ENCODE results near the gene CREB3L2. TPM values are rescaled to one million over a fixed set of nuclear protein-coding genes. Genes with fewer than 3 reads are reported as not detected.

CREB3L2 gene
- total RNA-seq, 1 donor from 2014 or later: 12.5 TPM

- Histone ChIP-seq H3K27me3 (ENCODE audit: control insufficient read depth in 3 of 3, insufficient read depth in 3 of 3, low read length in 3 of 3) (no peaks in the 10 kb centered on the region), H3K4me1 (ENCODE audit: control insufficient read depth in 3 of 3, insufficient read depth in 3 of 3, low read length in 3 of 3) (peaks cover 14 to 28% (median 26%) of the 10 kb centered on the region in 3 donors), H3K27ac (ENCODE audit: low read depth, low read length) (no peak overlapping the region), H3K9ac (ENCODE audit: low read depth in 1 of 3, low read length in 3 of 3) (no peak overlapping the region), H3K36me3 (ENCODE audit: control insufficient read depth in 3 of 3, insufficient read depth in 3 of 3, low read length in 3 of 3) (peaks cover 18 to 33% (median 18%) of the 10 kb centered on the region in 3 donors), H3K9me3 (ENCODE audit: control insufficient read depth in 3 of 3, low read length in 3 of 3) (peaks cover 0 to 3% (median 0%) of the 10 kb centered on the region in 3 donors), H3K4me3 (ENCODE audit: low read length in 3 of 3) (no peak overlapping the region)
Measured at GRCh38 chr7:137885678-137886077, 116.2 kb downstream of the CREB3L2 start.

- H3K9me3 ChIP-seq (ENCODE audit: control insufficient read depth in 3 of 3, low read length in 3 of 3): peaks cover 0 to 3% (median 0%) of the 10 kb centered on the region in 3 donors
- H3K4me1 ChIP-seq (ENCODE audit: control insufficient read depth in 3 of 3, insufficient read depth in 3 of 3, low read length in 3 of 3): peaks cover 24 to 35% (median 33%) of the 10 kb centered on the region in 3 donors
- H3K27me3 ChIP-seq (ENCODE audit: control insufficient read depth in 3 of 3, insufficient read depth in 3 of 3, low read length in 3 of 3): no peaks in the 10 kb centered on the region
- H3K27ac ChIP-seq (ENCODE audit: low read depth, low read length): peak overlapping the region; percentile 69
- H3K36me3 ChIP-seq (ENCODE audit: control insufficient read depth in 3 of 3, insufficient read depth in 3 of 3, low read length in 3 of 3): peaks cover 18 to 43% (median 24%) of the 10 kb centered on the region in 3 donors
- no peak overlapping the region for H3K9ac ChIP-seq (ENCODE audit: low read depth in 1 of 3, low read length in 3 of 3)
- no peak overlapping the region for H3K4me3 ChIP-seq (ENCODE audit: low read length in 3 of 3)
Measured at GRCh38 chr7:137882806-137883205, 119.1 kb downstream of the CREB3L2 start.

DNA sequence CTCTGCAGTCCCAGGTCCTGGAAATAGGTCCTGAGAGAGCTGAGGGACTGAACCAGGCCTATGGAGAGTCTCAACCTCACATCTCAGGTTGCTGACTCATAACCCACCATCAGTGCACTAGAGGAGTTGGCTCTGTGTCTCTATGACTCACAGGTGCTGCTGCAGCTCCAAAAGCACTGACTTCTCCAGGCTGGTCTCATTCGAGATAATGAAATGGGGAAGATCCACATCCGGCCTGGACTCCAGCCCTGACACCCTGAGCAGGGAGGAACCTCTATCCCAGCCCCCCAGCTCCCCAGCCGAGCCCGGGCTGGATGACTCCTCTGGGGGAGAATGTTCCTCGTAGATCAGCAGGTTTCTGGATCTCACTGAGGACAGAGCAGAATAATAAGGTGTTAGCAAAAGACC lies 119.6 kb downstream of the CREB3L2 start:
- Histone ChIP-seq H3K36me3 (ENCODE audit: control insufficient read depth in 3 of 3, insufficient read depth in 3 of 3, low read length in 3 of 3) (peaks cover 18 to 43% (median 24%) of the 10 kb centered on the region in 3 donors), H3K4me1 (ENCODE audit: control insufficient read depth in 3 of 3, insufficient read depth in 3 of 3, low read length in 3 of 3) (peaks cover 29 to 40% (median 37%) of the 10 kb centered on the region in 3 donors), H3K27ac (ENCODE audit: low read depth, low read length) (peak overlapping the region; percentile 69), H3K9me3 (ENCODE audit: control insufficient read depth in 3 of 3, low read length in 3 of 3) (peaks cover 0 to 3% (median 0%) of the 10 kb centered on the region in 3 donors), H3K4me3 (ENCODE audit: low read length in 3 of 3) (no peak overlapping the region), H3K27me3 (ENCODE audit: control insufficient read depth in 3 of 3, insufficient read depth in 3 of 3, low read length in 3 of 3) (no peaks in the 10 kb centered on the region), H3K9ac (ENCODE audit: low read depth in 1 of 3, low read length in 3 of 3) (no peak overlapping the region)

GRCh38 chr7:137881607-137882260 lies 120.2 kb downstream of the CREB3L2 start:
- Histone ChIP-seq H3K36me3 (ENCODE audit: control insufficient read depth in 3 of 3, insufficient read depth in 3 of 3, low read length in 3 of 3) (peaks cover 18 to 43% (median 24%) of the 10 kb centered on the region in 3 donors), H3K4me1 (ENCODE audit: control insufficient read depth in 3 of 3, insufficient read depth in 3 of 3, low read length in 3 of 3) (peaks cover 32 to 41% (median 38%) of the 10 kb centered on the region in 3 donors), H3K9me3 (ENCODE audit: control insufficient read depth in 3 of 3, low read length in 3 of 3) (peaks cover 0 to 3% (median 0%) of the 10 kb centered on the region in 3 donors), H3K27me3 (ENCODE audit: control insufficient read depth in 3 of 3, insufficient read depth in 3 of 3, low read length in 3 of 3) (no peaks in the 10 kb centered on the region), H3K4me3 (ENCODE audit: low read length in 3 of 3) (no peak overlapping the region), H3K9ac (ENCODE audit: low read depth in 1 of 3, low read length in 3 of 3) (no peak overlapping the region), H3K27ac (ENCODE audit: low read depth, low read length) (peak overlapping the region; percentile 69)

GRCh38 chr7:137880432-137880831 lies 121.5 kb downstream of the CREB3L2 start:
- H3K4me3 ChIP-seq (ENCODE audit: low read length in 3 of 3): no peak overlapping the region
- H3K36me3 ChIP-seq (ENCODE audit: control insufficient read depth in 3 of 3, insufficient read depth in 3 of 3, low read length in 3 of 3): peaks cover 18 to 43% (median 30%) of the 10 kb centered on the region in 3 donors
- H3K27me3 ChIP-seq (ENCODE audit: control insufficient read depth in 3 of 3, insufficient read depth in 3 of 3, low read length in 3 of 3): no peaks in the 10 kb centered on the region
- no peak overlapping the region for H3K9ac ChIP-seq (ENCODE audit: low read depth in 1 of 3, low read length in 3 of 3)
- peaks cover 37 to 43% (median 41%) of the 10 kb centered on the region in 3 donors for H3K4me1 ChIP-seq (ENCODE audit: control insufficient read depth in 3 of 3, insufficient read depth in 3 of 3, low read length in 3 of 3)
- peaks cover 0 to 3% (median 0%) of the 10 kb centered on the region in 3 donors for H3K9me3 ChIP-seq (ENCODE audit: control insufficient read depth in 3 of 3, low read length in 3 of 3)
- H3K27ac ChIP-seq (ENCODE audit: low read depth, low read length): peak overlapping the region; percentile 75

GRCh38 chr7:137879357-137880158 lies 122.3 kb downstream of the CREB3L2 start:
- H3K27ac ChIP-seq (ENCODE audit: low read depth, low read length): peak overlapping the region; percentile 75
- no peaks in the 10 kb centered on the region for H3K27me3 ChIP-seq (ENCODE audit: control insufficient read depth in 3 of 3, insufficient read depth in 3 of 3, low read length in 3 of 3)
- H3K9me3 ChIP-seq (ENCODE audit: control insufficient read depth in 3 of 3, low read length in 3 of 3): peaks cover 0 to 3% (median 0%) of the 10 kb centered on the region in 3 donors
- peaks cover 45 to 49% (median 47%) of the 10 kb centered on the region in 3 donors for H3K4me1 ChIP-seq (ENCODE audit: control insufficient read depth in 3 of 3, insufficient read depth in 3 of 3, low read length in 3 of 3)
- H3K4me3 ChIP-seq (ENCODE audit: low read length in 3 of 3): no peak overlapping the region
- peak overlapping the region in 1 of 3 donors; percentile 11 for H3K9ac ChIP-seq (ENCODE audit: low read depth in 1 of 3, low read length in 3 of 3)
- H3K36me3 ChIP-seq (ENCODE audit: control insufficient read depth in 3 of 3, insufficient read depth in 3 of 3, low read length in 3 of 3): peaks cover 11 to 35% (median 26%) of the 10 kb centered on the region in 3 donors

DNA sequence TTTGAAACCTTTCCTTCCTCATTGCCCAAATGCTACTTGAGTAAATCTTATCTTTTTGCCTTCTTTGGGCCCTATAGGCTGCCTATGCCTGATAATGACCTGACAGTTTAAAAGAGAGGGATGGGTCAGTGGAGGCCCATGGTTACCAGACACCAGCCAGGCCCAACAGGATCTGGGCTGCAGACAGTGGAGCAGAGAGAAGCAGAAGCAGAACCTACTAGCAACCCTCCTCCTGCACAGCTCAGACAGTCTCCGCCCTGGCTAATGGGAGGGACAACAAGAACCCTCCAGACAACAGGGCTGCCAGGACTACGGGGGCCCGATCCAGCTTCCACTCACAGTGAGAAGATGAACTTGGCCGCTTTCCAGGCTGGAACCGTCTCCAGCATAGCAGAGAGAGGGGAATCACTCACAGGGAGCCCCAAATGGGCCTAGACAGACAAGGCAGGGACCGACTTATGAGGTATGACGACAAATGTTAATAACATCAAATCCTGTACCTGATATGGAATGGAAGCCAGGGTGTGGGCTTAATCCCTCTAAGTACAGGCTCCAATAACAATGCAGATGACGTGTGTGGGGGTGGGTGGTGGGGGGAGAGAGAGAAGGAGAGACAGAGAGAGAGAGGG lies 123.4 kb downstream of the CREB3L2 start:
- Histone ChIP-seq H3K4me3 (ENCODE audit: low read length in 3 of 3) (peak overlapping the region in 1 of 3 donors; percentile 39), H3K9me3 (ENCODE audit: control insufficient read depth in 3 of 3, low read length in 3 of 3) (peaks cover 0 to 3% (median 0%) of the 10 kb centered on the region in 3 donors), H3K36me3 (ENCODE audit: control insufficient read depth in 3 of 3, insufficient read depth in 3 of 3, low read length in 3 of 3) (peaks cover 11 to 30% (median 26%) of the 10 kb centered on the region in 3 donors), H3K9ac (ENCODE audit: low read depth in 1 of 3, low read length in 3 of 3) (peak overlapping the region in 2 of 3 donors; percentile 4 to 17), H3K27ac (ENCODE audit: low read depth, low read length) (peak overlapping the region; percentile 75), H3K4me1 (ENCODE audit: control insufficient read depth in 3 of 3, insufficient read depth in 3 of 3, low read length in 3 of 3) (peaks cover 54 to 59% (median 56%) of the 10 kb centered on the region in 3 donors), H3K27me3 (ENCODE audit: control insufficient read depth in 3 of 3, insufficient read depth in 3 of 3, low read length in 3 of 3) (no peaks in the 10 kb centered on the region)

- Histone ChIP-seq H3K9me3 (ENCODE audit: control insufficient read depth in 3 of 3, low read length in 3 of 3) (peaks cover 0 to 3% (median 0%) of the 10 kb centered on the region in 3 donors), H3K9ac (ENCODE audit: low read depth in 1 of 3, low read length in 3 of 3) (no peak overlapping the region), H3K27ac (ENCODE audit: low read depth, low read length) (peak overlapping the region; percentile 75), H3K4me1 (ENCODE audit: control insufficient read depth in 3 of 3, insufficient read depth in 3 of 3, low read length in 3 of 3) (peaks cover 47 to 64% (median 62%) of the 10 kb centered on the region in 3 donors), H3K27me3 (ENCODE audit: control insufficient read depth in 3 of 3, insufficient read depth in 3 of 3, low read length in 3 of 3) (no peaks in the 10 kb centered on the region), H3K36me3 (ENCODE audit: control insufficient read depth in 3 of 3, insufficient read depth in 3 of 3, low read length in 3 of 3) (peaks cover 9 to 26% (median 25%) of the 10 kb centered on the region in 3 donors), H3K4me3 (ENCODE audit: low read length in 3 of 3) (no peak overlapping the region)
Measured at GRCh38 chr7:137877027-137877675, 124.7 kb downstream of the CREB3L2 start.

GRCh38 chr7:137875746-137876145 lies 126.1 kb downstream of the CREB3L2 start:
- H3K4me1 ChIP-seq (ENCODE audit: control insufficient read depth in 3 of 3, insufficient read depth in 3 of 3, low read length in 3 of 3): peaks cover 50 to 72% (median 70%) of the 10 kb centered on the region in 3 donors
- H3K27me3 ChIP-seq (ENCODE audit: control insufficient read depth in 3 of 3, insufficient read depth in 3 of 3, low read length in 3 of 3): no peaks in the 10 kb centered on the region
- H3K4me3 ChIP-seq (ENCODE audit: low read length in 3 of 3): no peak overlapping the region
- H3K36me3 ChIP-seq (ENCODE audit: control insufficient read depth in 3 of 3, insufficient read depth in 3 of 3, low read length in 3 of 3): peaks cover 0 to 16% (median 14%) of the 10 kb centered on the region in 3 donors
- peak overlapping the region; percentile 66 for H3K27ac ChIP-seq (ENCODE audit: low read depth, low read length)
- H3K9ac ChIP-seq (ENCODE audit: low read depth in 1 of 3, low read length in 3 of 3): no peak overlapping the region
- H3K9me3 ChIP-seq (ENCODE audit: control insufficient read depth in 3 of 3, low read length in 3 of 3): no peaks in the 10 kb centered on the region
